Gastrocnemius medialis (tissue), 4 donors: Measurements from ENCODE around the gene COX4I2. TPM values are rescaled to one million over a fixed set of nuclear protein-coding genes. Genes with fewer than 3 reads are reported as not detected.

Source experiments
- ATAC-seq, 2 donors: fragments of 150-250 bp; one replicate each; pipeline ENCODE4 v1.9.1; 2016
- DNase-seq, 2 donors: peaks; one replicate each; pipeline ENCODE4 v3.0.0-alpha.2; 2019
- H3K27ac ChIP-seq, 4 donors: fragments of 200-600 bp; sonication (generic); 1 replicate in 1 of 4; 2 replicates in 3 of 4; pipeline ENCODE4 v1.5.1; 2016 to 2018; ENCODE audit warnings: mild to moderate bottlenecking in 2 of 4, moderate library complexity in 1 of 4
- H3K27me3 ChIP-seq, 3 donors: fragments of 200-600 bp; sonication (generic) in 2 of 3; 1 replicate in 1 of 3; 2 replicates in 2 of 3; pipeline versions ENCODE4 v1.5.1 to v1.6.0; 2016 to 2019; ENCODE audit warnings: mild to moderate bottlenecking in 1 of 3, moderate library complexity in 1 of 3
- H3K36me3 ChIP-seq, 2 donors: fragments of 200-600 bp; sonication (generic) in 1 of 2; one replicate each; pipeline ENCODE4 v1.5.1; 2017 to 2018
- H3K4me1 ChIP-seq, 2 donors: fragments of 200-600 bp; sonication (generic) in 1 of 2; one replicate each; pipeline ENCODE4 v1.5.1; 2016 to 2017; ENCODE audit warnings: mild to moderate bottlenecking in 2 of 2
- H3K4me3 ChIP-seq, 4 donors: fragments of 200-600 bp; sonication (generic) in 3 of 4; 1 replicate in 1 of 4; 2 replicates in 3 of 4; pipeline ENCODE4 v1.5.1; 2016 to 2019; ENCODE audit warnings: mild to moderate bottlenecking in 2 of 4
- H3K9me3 ChIP-seq, 3 donors: fragments of 200-600 bp; sonication (generic) in 2 of 3; 1 replicate in 1 of 3; 2 replicates in 2 of 3; pipeline ENCODE4 v1.5.1; 2016 to 2019
- POLR2A ChIP-seq, 2 donors: fragments of 450-650 bp; IDR thresholded peaks; one replicate each; pipeline ENCODE4 v1.6.1; 2017; ENCODE audit warnings: antibody characterized with exemption in 2 of 2, mild to moderate bottlenecking in 2 of 2, moderate library complexity in 2 of 2
- in situ Hi-C, 4 donors: fragments of 200-750 bp; cut with MboI; loops; one replicate each; pipeline versions ENCODE4 v1.15.0 to v1.8.0; 2017; ENCODE audit warnings: low sequenced_read_pairs in 4 of 4
- intact Hi-C: fragments of 100-400 bp; cut with DNase I; formaldehyde crosslinking; loops from one replicate; pipeline ENCODE4 v1.15.1; 2023; ENCODE audit warnings: low total_unique reads
- total RNA-seq, 4 donors: library from RNA; depleted of rRNA; stranded (reverse); fragments of >200 nt; gene quantifications; one replicate each; pipeline versions ENCODE4 v1.1.0 to v1.2.3, GENCODE V29; 2016
- TF ChIP-seq, protein P1 (sequence below), 5 experiments: fragments of 450-650 bp in 3 of 5; fragments of 200-600 bp in 2 of 5; sonication (generic) in 2 of 5; IDR thresholded peaks in 4 of 5; conservative IDR thresholded peaks in 1 of 5; 1 replicate in 4 of 5; 2 replicates in 1 of 5; pipeline ENCODE4 v1.5.1; 2016 to 2019; ENCODE audit warnings: antibody characterized with exemption in 5 of 5, mild to moderate bottlenecking in 3 of 5, moderate library complexity in 3 of 5

Gene COX4I2
- total RNA-seq, 4 donors from 2014 or later = 3.9 to 10.4 (median 4.3) TPM

- TF ChIP-seq POLR2A (IDR thresholded peaks at IDR 0.05) = no peak
- TF ChIP-seq, protein P1, sequence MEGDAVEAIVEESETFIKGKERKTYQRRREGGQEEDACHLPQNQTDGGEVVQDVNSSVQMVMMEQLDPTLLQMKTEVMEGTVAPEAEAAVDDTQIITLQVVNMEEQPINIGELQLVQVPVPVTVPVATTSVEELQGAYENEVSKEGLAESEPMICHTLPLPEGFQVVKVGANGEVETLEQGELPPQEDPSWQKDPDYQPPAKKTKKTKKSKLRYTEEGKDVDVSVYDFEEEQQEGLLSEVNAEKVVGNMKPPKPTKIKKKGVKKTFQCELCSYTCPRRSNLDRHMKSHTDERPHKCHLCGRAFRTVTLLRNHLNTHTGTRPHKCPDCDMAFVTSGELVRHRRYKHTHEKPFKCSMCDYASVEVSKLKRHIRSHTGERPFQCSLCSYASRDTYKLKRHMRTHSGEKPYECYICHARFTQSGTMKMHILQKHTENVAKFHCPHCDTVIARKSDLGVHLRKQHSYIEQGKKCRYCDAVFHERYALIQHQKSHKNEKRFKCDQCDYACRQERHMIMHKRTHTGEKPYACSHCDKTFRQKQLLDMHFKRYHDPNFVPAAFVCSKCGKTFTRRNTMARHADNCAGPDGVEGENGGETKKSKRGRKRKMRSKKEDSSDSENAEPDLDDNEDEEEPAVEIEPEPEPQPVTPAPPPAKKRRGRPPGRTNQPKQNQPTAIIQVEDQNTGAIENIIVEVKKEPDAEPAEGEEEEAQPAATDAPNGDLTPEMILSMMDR (IDR thresholded peaks at IDR 0.05 in 4 of 5, conservative IDR thresholded peaks at IDR 0.05 in 1 of 5) = no peak
- H3K4me1 ChIP-seq = peaks cover 39 to 57% of the 10 kb centered on the region in 2 donors
- DNase-seq = no peak
- no peaks in the 10 kb centered on the region for H3K36me3 ChIP-seq
- no peaks in the 10 kb centered on the region for H3K27me3 ChIP-seq
- ATAC-seq = no peak
- in situ Hi-C loops = no loop called here
- no peak overlapping the region for H3K4me3 ChIP-seq
- intact Hi-C loops = no loop called here
- peak overlapping the region; percentile 37 to 68 (median 64) for H3K27ac ChIP-seq
- no peaks in the 10 kb centered on the region for H3K9me3 ChIP-seq
These were observed 48.3 kb downstream of the COX4I2 start for GRCh38 chr20:31685853-31686643.

DNA sequence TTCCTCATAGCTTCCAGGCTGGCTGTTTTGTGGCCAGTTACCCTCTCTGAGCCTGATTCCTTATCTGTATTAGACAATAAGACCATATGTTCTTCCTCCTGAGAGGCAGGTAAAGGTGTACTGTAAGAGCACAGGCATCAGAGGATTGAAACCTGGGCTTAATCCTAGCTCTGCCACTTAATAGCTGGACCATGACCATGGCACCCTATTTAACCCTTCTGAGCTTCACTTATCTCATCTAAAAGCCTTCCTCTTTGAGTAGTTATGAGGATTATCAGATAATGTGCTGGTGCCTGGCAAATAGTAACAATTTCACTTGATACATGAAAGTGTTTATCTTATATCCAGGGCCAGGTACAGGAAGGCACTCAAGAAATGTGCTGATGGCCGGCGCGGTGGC lies 50.1 kb downstream of the COX4I2 start:
- in situ Hi-C loops = no loop called here

DNA sequence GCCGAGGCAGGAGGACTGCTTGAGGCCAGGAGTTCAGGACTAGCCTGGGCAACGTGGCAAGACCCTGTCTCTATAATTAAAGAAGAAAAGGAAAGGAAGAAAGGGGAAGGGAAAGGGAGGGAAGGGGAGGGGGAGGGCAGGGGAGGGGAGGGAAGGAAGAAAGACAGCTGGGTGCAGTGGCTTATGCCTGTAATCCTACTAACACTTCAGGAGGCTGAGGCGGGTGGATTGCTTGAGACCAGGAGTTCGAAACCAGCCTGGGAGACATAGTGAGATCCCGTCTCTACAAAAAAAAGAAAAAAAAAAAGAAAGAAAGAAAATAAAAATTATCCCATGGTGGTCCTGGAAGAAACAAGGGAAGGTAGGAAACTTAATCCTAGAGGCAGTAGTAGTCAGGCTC lies 51.4 kb downstream of the COX4I2 start:
- intact Hi-C loops (no loop called here), in situ Hi-C loops (no loop called here)
- TF ChIP-seq, protein P1 (IDR thresholded peaks at IDR 0.05 in 4 of 5, conservative IDR thresholded peaks at IDR 0.05 in 1 of 5) = no peak
- TF ChIP-seq POLR2A (IDR thresholded peaks at IDR 0.05) = no peak
- Histone ChIP-seq H3K4me3 (no peak overlapping the region), H3K36me3 (no peaks in the 10 kb centered on the region), H3K4me1 (peaks cover 46 to 52% of the 10 kb centered on the region in 2 donors), H3K27ac (peak overlapping the region in 1 of 4 donors; percentile 27), H3K9me3 (no peaks in the 10 kb centered on the region), H3K27me3 (no peaks in the 10 kb centered on the region)
- no peak for DNase-seq
- ATAC-seq = no peak

More for the DNA sequence above, 50.1 kb downstream of the COX4I2 start:
- Histone ChIP-seq H3K27ac (no peak overlapping the region), H3K36me3 (no peaks in the 10 kb centered on the region), H3K27me3 (no peaks in the 10 kb centered on the region), H3K4me3 (no peak overlapping the region), H3K4me1 (peaks cover 48 to 55% of the 10 kb centered on the region in 2 donors), H3K9me3 (no peaks in the 10 kb centered on the region)
- ATAC-seq = no peak
- DNase-seq = no peak
- TF ChIP-seq, protein P1 (IDR thresholded peaks at IDR 0.05 in 4 of 5, conservative IDR thresholded peaks at IDR 0.05 in 1 of 5) = no peak
- TF ChIP-seq POLR2A (IDR thresholded peaks at IDR 0.05) = no peak
- intact Hi-C loops = no loop called here

DNA sequence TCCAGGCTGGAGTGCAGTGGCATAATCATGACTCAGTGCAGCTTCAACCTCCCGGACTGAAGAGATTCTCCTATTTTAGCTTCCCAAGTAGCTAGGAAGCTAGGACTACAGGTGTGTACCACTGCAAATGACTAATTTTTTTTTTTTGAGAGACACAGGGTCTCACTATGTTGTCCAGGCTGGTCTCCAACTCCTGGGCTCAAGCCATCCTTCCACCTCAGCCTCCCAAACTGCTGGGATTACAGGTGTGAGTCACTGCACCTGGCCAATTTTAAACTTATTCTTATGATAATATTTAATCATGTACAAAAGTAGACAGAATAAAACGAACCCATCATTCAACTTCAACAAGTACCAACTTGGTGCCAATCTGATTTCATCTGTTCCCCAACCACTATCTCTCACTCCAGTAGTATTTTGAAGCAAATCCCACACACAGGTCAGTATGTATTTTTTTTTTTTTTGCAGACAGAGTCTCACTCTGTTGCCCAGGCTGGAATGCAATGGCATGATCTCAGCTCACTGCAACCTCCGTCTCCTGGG lies 52.5 kb downstream of the COX4I2 start:
- Histone ChIP-seq H3K27me3 (no peaks in the 10 kb centered on the region), H3K9me3 (no peaks in the 10 kb centered on the region), H3K4me3 (no peak overlapping the region), H3K36me3 (no peaks in the 10 kb centered on the region), H3K4me1 (peaks cover 45 to 54% of the 10 kb centered on the region in 2 donors), H3K27ac (peak overlapping the region in 1 of 4 donors; percentile 16)
- TF ChIP-seq, protein P1 (IDR thresholded peaks at IDR 0.05 in 4 of 5, conservative IDR thresholded peaks at IDR 0.05 in 1 of 5) = no peak
- no peak for TF ChIP-seq POLR2A (IDR thresholded peaks at IDR 0.05)
- intact Hi-C loops = no loop called here
- ATAC-seq (no peak), DNase-seq (no peak)
- in situ Hi-C loops = no loop called here
